GM19324 (cell line): Measurements from ENCODE around the gene SRSF4.

Experiments used
- ATAC-seq: cut with Tn5 transposase; IDR thresholded peaks from one replicate; pipeline ENCODE4 v1.9.1; 2021; ENCODE audit warnings: mild to moderate bottlenecking, moderate library complexity; ENCODE audit not compliant: unreplicated experiment, low FRiP score

Gene SRSF4

GRCh38 chr1:29100487-29100886 lies 81.2 kb downstream of the SRSF4 start:
- no peak for ATAC-seq

DNA sequence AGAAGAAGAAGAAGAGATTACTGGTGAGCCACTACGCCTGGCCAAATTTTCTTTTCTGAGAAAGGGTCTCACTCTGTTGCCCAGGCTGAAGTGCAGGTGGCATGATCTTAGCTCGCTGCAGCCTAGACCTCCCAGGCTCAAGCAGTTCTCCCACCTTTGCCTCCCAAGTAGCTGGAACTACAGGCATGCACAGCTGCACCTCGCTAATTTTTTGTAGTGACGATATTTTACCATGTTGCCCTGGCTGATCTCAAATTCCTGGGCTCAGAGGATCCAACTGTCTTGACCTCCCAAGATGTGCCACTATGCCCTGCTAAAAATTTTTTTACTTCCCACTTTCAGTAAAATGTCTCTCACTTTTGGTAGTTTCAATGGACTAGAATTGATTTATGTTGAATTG lies 82.4 kb downstream of the SRSF4 start:
- ATAC-seq: no peak
